ENCODE results near the gene RAB31. TPM values are rescaled to one million over a fixed set of nuclear protein-coding genes. Genes with fewer than 3 reads are reported as not detected.

Gene RAB31
- total RNA-seq, 1 experiment from 2014 or later: 118 TPM

DNA sequence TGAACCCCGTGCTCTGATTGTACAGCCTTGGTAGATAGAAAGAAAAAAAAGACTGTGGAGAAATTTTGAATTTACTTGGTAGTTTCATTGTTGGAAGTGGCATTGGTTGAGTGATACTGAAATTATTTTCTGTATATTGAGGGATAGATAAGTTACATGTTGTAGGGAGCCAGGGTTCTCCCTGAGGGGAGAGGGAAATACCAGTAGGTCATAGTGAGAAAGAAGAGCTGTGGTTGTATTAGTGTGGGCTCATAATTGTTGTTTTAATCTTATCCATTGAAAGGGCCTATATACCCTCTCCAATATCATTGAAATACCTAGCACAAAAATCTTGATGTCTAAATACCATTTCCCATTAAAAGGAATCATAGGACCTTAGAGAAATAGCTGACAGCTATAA, 16.9 kb upstream of the RAB31 start:
- H3K9me3 ChIP-seq (ENCODE audit: control insufficient read depth, insufficient read depth, low read depth, low read length): no peaks in the 10 kb centered on the region
- ChIA-PET POLR2A (no interaction called here), CTCF (interaction anchor here (0.6 kb wide), 1 partner anchor 36 kb away, joined by 5 read pairs; no protein-coding TSS in a partner anchor)
- no peaks in the 10 kb centered on the region for H3K36me3 ChIP-seq (ENCODE audit: control insufficient read depth, insufficient read depth, low read length)
- no peak overlapping the region for H3K4me3 ChIP-seq (ENCODE audit: low read depth in 2 of 2, low read length in 2 of 2)
- DNase-seq (ENCODE audit: low read depth, low spot score) (no peak), ATAC-seq (no peak)
- no peaks in the 10 kb centered on the region for H3K27me3 ChIP-seq (ENCODE audit: control insufficient read depth, insufficient read depth, low read length)
- H3K27ac ChIP-seq (ENCODE audit: low read length): no peak overlapping the region
- intact Hi-C loops (cut with micrococcal nuclease; ENCODE audit: unreplicated experiment): no loop called here
- in situ Hi-C loops (cut with HindIII; ENCODE audit: low pct_unique_long_range_greater_than_20kb, low sequenced_read_pairs): no loop called here
- no TSS peak for BruUV-seq (replicated peaks)
- TF ChIP-seq POLR2AphosphoS5 (IDR thresholded peaks at IDR 0.05; ENCODE audit: low read depth, low read length): no peak
- no peak for TF ChIP-seq TCF7L2 (IDR thresholded peaks at IDR 0.05; ENCODE audit: low read depth, low read length)
- TF ChIP-seq, protein P1, sequence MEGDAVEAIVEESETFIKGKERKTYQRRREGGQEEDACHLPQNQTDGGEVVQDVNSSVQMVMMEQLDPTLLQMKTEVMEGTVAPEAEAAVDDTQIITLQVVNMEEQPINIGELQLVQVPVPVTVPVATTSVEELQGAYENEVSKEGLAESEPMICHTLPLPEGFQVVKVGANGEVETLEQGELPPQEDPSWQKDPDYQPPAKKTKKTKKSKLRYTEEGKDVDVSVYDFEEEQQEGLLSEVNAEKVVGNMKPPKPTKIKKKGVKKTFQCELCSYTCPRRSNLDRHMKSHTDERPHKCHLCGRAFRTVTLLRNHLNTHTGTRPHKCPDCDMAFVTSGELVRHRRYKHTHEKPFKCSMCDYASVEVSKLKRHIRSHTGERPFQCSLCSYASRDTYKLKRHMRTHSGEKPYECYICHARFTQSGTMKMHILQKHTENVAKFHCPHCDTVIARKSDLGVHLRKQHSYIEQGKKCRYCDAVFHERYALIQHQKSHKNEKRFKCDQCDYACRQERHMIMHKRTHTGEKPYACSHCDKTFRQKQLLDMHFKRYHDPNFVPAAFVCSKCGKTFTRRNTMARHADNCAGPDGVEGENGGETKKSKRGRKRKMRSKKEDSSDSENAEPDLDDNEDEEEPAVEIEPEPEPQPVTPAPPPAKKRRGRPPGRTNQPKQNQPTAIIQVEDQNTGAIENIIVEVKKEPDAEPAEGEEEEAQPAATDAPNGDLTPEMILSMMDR (IDR thresholded peaks at IDR 0.05): no peak
- TF ChIP-seq, protein P2, sequence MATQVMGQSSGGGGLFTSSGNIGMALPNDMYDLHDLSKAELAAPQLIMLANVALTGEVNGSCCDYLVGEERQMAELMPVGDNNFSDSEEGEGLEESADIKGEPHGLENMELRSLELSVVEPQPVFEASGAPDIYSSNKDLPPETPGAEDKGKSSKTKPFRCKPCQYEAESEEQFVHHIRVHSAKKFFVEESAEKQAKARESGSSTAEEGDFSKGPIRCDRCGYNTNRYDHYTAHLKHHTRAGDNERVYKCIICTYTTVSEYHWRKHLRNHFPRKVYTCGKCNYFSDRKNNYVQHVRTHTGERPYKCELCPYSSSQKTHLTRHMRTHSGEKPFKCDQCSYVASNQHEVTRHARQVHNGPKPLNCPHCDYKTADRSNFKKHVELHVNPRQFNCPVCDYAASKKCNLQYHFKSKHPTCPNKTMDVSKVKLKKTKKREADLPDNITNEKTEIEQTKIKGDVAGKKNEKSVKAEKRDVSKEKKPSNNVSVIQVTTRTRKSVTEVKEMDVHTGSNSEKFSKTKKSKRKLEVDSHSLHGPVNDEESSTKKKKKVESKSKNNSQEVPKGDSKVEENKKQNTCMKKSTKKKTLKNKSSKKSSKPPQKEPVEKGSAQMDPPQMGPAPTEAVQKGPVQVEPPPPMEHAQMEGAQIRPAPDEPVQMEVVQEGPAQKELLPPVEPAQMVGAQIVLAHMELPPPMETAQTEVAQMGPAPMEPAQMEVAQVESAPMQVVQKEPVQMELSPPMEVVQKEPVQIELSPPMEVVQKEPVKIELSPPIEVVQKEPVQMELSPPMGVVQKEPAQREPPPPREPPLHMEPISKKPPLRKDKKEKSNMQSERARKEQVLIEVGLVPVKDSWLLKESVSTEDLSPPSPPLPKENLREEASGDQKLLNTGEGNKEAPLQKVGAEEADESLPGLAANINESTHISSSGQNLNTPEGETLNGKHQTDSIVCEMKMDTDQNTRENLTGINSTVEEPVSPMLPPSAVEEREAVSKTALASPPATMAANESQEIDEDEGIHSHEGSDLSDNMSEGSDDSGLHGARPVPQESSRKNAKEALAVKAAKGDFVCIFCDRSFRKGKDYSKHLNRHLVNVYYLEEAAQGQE (IDR thresholded peaks at IDR 0.05; ENCODE audit: insufficient read depth in 1 of 2, low read depth in 2 of 2, low read length in 1 of 2): no peak
- no peak for TF ChIP-seq SIN3A (IDR thresholded peaks at IDR 0.05; ENCODE audit: borderline replicate concordance, insufficient read depth, low read depth, low read length)
- no peaks in the 10 kb centered on the region for H3K4me1 ChIP-seq (ENCODE audit: control insufficient read depth, insufficient read depth, low read length)

DNA sequence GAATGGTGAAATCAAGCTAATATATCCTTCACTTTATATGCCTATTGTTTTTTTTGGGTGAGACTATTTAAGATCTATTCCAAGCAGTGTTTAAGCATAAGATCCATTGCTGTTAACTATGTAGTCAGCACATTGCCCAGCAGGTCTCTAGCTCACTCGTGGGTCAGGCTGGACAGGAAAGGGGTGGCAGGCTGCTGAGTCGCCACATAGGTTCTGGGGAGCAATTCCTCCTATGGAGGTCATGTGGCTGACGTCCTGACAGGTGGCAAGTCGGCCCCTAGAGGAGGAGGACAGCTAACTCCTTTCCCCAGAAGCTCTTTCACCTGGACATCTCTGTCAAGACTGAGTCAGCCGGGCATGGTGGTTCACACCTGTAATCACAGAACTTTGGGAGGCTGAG, 13.9 kb upstream of the RAB31 start:
- no peak for ATAC-seq
- Histone ChIP-seq H3K36me3 (ENCODE audit: control insufficient read depth, insufficient read depth, low read length) (no peaks in the 10 kb centered on the region), H3K9me3 (ENCODE audit: control insufficient read depth, insufficient read depth, low read depth, low read length) (no peaks in the 10 kb centered on the region), H3K27ac (ENCODE audit: low read length) (no peak overlapping the region), H3K27me3 (ENCODE audit: control insufficient read depth, insufficient read depth, low read length) (no peaks in the 10 kb centered on the region), H3K4me1 (ENCODE audit: control insufficient read depth, insufficient read depth, low read length) (no peaks in the 10 kb centered on the region), H3K4me3 (ENCODE audit: low read depth in 2 of 2, low read length in 2 of 2) (no peak overlapping the region)
- DNase-seq (ENCODE audit: low read depth, low spot score): no peak
- in situ Hi-C loops (cut with HindIII; ENCODE audit: low pct_unique_long_range_greater_than_20kb, low sequenced_read_pairs) (no loop called here), intact Hi-C loops (cut with micrococcal nuclease; ENCODE audit: unreplicated experiment) (no loop called here)
- BruUV-seq (replicated peaks): no TSS peak
- ChIA-PET POLR2A (interaction anchor here (0.6 kb wide), 1 partner anchor 470 kb away, joined by 3 read pairs; no protein-coding TSS in a partner anchor), CTCF (interaction anchor here (1.0 kb wide), 1 partner anchor 82 kb away, joined by 3 read pairs; no protein-coding TSS in a partner anchor)
- TF ChIP-seq, protein P2 (IDR thresholded peaks at IDR 0.05; ENCODE audit: insufficient read depth in 1 of 2, low read depth in 2 of 2, low read length in 1 of 2): no peak
- TF ChIP-seq, protein P1 (IDR thresholded peaks at IDR 0.05): no peak
- no peak for TF ChIP-seq POLR2AphosphoS5 (IDR thresholded peaks at IDR 0.05; ENCODE audit: low read depth, low read length)
- no peak for TF ChIP-seq TCF7L2 (IDR thresholded peaks at IDR 0.05; ENCODE audit: low read depth, low read length)
- TF ChIP-seq SIN3A (IDR thresholded peaks at IDR 0.05; ENCODE audit: borderline replicate concordance, insufficient read depth, low read depth, low read length): no peak
